Measurements from ENCODE around the gene ANKRD28.
A peak's percentile ranks its signal among the peaks of the same experiment; 100 is the strongest.
"Not testable (repeated sequence)": the region's sequence is repeated elsewhere in the genome, so short reads cannot be mapped to it uniquely, and the experiment has no call there.

ANKRD28 gene

GRCh38 chr3:15797642-15798303 is at the start of gene ANKRD28:
Gene ANKRD28 (minus strand): TSS chr3:15797979. CDS start chr3:15796521, 1,458 bp downstream.
- peak; percentile 81 for DNase-seq

DNA sequence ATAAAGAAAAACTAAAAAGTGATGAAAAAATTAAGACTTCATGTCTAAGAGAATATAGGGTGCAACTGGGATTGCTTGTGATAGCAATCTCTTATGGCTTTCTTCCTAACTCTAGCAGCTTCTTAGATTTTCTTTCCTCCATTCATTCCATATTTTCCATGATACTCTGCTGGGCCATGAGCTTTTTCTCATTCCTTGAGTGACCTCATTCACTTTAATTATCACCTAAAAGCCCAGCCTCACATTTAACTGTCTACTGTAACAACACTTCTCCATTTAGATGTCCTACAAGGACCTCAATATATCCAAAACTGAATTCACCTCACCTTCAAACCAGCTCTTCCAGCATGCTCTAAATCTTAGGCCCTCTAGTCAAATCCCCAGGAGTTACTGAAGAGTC is 49.5 kb upstream of the ANKRD28 start:
- no peak for DNase-seq

- no peak for DNase-seq
Observed at GRCh38 chr3:15846606-15847005, 48.8 kb upstream of the ANKRD28 start.

DNA sequence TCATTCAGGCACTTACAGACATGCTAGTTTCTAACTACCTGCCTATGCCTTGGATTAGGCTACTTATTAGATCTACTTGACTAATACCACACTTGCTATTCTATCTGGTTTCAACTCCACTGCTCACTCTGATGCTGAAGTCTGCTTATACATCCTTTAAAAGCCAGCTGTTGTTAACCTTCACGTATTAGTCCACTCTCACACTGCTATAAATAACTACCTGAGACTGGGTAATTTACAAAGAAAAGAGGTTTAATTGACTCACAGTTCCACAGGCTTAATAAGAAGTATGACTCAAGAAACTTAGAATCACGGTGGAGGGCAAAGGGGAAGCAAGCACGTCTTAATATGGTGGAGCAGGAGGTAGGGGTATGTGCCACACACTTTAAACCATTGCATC is 47.7 kb upstream of the ANKRD28 start:
- no peak for DNase-seq

DNA sequence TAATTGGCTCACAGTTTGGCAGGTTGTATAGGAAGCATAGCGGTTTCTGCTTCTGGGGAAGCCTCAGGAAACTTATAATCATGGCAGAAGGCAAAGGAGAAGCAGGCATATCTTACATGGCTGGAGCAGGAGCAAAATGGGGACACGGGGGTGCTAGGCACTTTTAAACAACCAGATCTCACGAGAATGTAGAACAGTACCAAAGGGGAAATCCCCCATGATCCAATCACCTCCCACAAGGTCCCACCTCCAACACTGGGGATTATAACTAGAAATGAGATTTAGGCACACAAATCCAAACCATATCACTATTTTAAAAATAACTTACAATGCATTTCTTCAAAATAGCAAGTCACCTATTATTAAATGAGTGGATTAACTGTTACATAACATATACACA is 47.1 kb upstream of the ANKRD28 start:
- no peak for DNase-seq

- not testable (repeated sequence) for DNase-seq
Observed at GRCh38 chr3:15841091-15841973, 43.6 kb upstream of the ANKRD28 start.

GRCh38 chr3:15839568-15839967 is 41.8 kb upstream of the ANKRD28 start:
- no peak for DNase-seq

- no peak for DNase-seq
Observed at GRCh38 chr3:15831927-15832326, 34.1 kb upstream of the ANKRD28 start.

GRCh38 chr3:15825016-15825415 is 27.2 kb upstream of the ANKRD28 start:
- no peak for DNase-seq

- no peak for DNase-seq
Observed at GRCh38 chr3:15823092-15823491, 25.3 kb upstream of the ANKRD28 start.

DNA sequence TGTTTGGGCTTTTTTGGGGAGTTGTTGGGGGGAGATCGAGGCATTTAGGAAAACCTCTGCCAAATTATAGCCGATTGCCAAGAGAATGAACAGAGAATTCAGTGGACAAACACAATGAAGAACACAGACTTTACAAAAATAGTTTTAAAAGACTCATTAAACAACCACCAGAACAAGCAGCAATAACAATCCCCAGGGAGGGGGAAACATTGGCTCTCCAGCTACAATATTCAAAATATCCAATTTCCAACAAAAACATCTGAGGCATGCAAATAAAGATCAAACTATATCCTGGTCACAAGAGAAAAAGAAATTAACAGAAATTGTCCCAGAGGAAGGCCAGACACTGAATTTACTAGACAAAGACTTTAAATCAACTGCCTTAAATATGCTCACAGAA is 24.5 kb upstream of the ANKRD28 start:
- DNase-seq: no peak

- no peak for DNase-seq
Observed at GRCh38 chr3:15820911-15821310, 23.1 kb upstream of the ANKRD28 start.

GRCh38 chr3:15819576-15819975 is 21.8 kb upstream of the ANKRD28 start:
- DNase-seq: no peak

GRCh38 chr3:15819043-15819442 is 21.3 kb upstream of the ANKRD28 start:
- no peak for DNase-seq

- peak; percentile 47 for DNase-seq
Observed at GRCh38 chr3:15815696-15816095, 17.9 kb upstream of the ANKRD28 start.

- DNase-seq: not testable (repeated sequence)
Observed at GRCh38 chr3:15813079-15813478, 15.3 kb upstream of the ANKRD28 start.

- peak; percentile 25 for DNase-seq
Observed at GRCh38 chr3:15812183-15812582, 14.4 kb upstream of the ANKRD28 start.

DNA sequence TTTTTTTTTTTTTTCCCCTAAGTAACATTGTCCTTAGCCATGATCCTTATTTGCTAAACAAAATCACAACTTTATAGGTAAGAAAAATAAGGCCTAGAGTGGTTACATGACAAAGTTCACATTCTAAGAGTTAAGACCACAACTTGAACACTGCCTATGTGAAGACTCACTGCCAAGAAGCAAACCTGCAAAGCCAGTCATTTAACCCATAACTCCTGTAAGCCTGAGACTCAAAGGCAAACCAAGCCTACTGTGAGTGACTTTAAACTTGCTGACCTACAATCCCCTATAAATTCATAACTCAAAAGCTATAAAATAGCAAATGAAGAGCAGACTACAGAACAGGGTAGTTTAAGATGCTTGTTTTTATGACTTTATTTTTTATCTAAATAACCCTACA is 12.9 kb upstream of the ANKRD28 start:
- no peak for DNase-seq

DNA sequence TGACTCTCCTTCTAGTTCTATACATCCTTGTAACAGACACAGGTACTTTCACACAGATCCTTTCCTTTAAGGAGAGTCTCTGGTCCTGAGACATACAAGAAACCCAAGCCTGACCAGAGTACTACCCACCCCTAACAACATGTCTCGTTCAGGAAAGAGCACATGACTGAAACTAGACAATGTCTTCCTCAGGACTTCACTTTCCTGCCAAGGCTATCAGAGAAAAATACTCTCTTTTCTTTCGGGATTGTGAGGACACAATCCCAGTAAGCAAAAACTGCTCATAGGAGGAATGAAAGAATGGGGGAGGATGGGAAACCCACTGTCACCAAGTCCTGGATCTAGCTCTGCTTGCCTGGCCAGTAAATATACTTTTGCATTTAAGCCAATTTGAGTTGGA is 11.5 kb upstream of the ANKRD28 start:
- no peak for DNase-seq

GRCh38 chr3:15808679-15809310 is 11.0 kb upstream of the ANKRD28 start:
- DNase-seq: no peak

- no peak for DNase-seq
Observed at GRCh38 chr3:15805756-15806266, 8.0 kb upstream of the ANKRD28 start.

DNA sequence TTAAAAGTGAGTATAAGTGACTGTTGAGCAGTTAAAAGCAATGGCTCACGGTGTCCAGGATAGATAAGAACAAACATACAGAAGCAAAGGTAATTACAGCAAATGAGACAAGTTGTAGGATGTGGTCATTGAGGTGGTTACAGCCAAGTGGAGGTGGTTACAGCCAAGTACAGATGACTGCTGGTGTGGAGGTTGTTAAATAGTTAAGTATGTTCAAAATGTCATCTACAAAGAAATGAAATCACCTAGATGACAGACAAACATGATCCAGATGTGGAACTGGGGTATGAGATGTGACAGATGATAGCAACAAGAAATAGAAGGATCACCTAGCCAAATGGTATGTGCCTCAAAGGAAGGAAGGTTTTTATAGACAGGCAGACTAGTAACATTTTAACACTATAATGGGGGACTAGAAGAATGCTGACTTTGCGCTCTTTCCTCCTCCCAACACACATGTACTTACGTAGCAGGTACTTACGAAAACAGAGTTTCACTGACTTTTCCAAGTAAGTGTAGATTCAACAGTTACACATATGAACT is 6.8 kb upstream of the ANKRD28 start:
- DNase-seq: no peak

DNA sequence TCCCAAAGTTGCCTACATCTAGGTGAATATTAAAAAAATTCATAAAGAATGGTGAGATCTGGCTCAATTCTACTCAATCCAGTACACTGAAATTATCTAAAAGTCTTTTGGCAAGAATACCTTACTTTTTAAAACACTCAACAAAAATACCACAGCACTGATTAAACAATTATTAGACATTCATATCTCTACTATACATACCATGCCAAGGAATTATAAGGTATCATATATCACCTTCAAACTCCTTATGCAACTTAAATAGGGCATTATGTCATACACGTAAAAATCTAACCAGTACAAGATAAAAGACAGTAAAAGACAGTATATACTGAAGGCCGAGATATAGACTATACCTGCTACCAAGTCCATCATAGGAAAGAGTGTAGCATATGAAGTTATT is 6.1 kb upstream of the ANKRD28 start:
- DNase-seq: no peak
